HG02763 (cell line): ENCODE data around the gene RIMS3.
"Not testable (repeated sequence)": the region's sequence is repeated elsewhere in the genome, so short reads cannot be mapped to it uniquely, and the experiment has no call there.

Experiments used
- ATAC-seq: cut with Tn5 transposase; IDR thresholded peaks from one replicate; pipeline ENCODE4 v1.9.1; 2021; ENCODE audit warnings: mild to moderate bottlenecking, moderate library complexity; ENCODE audit not compliant: unreplicated experiment

The RIMS3 gene

DNA sequence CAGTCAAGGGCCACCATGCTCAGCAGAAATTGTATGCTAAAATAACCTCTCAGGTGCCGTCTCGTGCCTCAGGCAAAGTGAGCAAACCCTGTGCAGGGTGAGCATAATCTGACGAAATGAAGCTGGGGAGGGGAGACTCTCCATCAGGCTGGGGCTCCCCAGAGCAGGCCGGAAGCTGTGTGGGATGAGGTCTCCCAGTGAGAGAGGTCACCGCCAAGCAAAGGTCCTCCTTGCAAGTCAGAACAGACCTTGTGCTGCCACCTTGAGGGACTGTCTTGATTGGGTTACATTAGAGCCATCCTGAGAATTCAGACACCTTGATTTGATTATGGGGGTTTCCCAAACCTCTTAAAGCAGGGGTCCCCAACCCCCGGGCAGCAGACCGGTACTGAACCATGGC is 69.9 kb downstream of the RIMS3 start:
- ATAC-seq: no peak

DNA sequence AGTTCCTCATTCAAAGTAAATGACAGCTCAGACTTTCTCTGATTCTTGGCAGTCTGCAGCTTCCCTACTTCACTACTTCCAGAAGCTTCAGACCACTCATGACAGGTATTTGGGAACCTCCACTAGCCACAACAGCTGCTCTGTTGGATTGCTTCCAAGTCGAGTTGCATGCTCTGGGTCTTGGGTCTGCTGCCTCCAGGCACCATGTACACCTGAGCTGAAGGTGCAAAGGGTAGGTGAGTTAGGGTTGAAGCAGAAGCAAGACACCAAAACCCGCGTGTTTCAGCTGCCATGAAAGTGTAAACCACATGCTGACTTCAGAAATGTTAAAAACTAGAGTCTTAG is 71.3 kb downstream of the RIMS3 start:
- no peak for ATAC-seq

DNA sequence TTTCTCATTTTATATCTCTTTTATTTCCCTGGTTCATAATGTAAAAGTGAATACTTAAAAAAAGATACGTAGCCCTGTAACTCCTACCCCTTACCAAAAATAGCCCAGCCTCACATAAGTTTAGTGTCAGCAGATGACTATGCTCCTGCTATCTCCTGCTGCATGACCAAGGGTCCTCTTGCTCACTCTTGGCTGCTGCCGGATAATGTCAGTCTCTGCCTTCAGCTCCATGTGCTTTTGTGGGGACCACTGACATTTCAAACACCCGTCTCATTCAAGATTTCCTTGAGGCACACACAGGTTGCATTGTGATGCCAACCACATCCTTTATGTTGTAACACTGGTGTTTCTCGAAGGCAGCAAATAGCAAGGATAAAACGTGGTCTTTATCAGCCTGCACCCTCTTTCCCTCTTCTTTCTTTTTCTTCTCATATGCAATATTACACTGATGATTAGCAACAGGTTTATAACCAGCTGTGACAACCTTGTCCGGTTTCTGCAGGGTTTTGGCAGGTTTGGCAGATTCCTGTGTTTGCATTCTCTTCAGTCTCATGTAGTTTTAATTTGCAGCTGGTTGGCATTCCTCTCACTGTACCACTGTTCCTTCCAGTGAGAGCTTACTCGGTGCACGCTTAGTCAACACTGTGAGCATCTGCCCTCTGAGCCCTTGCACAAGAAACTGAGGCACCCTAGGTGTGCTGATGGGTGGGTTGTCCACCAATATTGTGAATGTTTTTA is 71.9 kb downstream of the RIMS3 start:
- no peak for ATAC-seq

DNA sequence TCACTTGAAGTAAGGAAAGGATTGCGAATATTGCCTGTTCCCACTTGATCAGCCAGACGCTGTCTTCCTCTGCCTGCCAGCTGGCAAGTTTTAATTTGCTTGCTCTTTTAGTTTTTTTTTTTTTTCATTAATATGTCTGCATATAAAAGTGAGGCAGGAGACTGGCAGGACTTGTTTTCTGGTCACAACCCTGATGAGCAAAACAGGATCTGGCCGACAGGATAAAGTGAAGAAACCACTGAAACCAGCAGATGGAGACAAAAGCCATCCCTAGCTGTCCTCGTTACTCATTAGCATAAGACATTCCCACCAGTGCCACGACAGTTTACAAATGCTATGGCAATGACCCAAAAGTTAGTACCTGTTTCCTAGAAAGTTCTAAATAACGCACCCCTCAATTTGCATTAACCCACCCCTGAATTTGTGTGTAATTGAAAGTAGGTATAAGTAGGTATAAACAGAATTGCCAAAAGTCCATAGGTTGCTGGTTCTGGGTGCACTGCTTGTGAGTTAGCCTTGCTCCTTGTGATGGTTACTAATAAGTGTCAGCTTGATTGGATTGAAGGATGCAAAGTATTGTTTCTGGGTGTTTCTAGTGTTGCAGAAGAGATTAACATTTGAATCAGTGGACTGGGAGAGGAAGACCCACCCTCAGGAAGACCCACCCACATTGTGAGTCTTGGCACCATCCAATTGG is 73.2 kb downstream of the RIMS3 start:
- no peak for ATAC-seq

DNA sequence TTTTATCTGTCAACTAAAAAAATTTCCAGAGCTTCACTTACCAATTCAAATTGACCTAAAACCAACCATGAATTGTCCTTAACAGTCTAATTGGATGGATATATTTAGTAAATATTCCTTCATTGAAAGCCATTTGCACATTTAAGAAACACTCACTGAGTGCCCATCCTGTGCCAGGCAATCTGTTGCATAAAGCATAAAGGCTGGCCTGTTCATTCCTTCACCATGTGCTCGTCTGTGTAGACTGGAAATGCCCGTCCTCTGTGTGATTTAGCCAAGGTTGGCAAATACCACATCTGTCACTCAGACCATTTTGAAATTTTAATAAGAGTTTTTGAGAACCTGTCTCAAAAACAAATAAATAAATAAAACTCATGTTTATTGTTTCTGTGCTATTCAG is 76.9 kb downstream of the RIMS3 start:
- ATAC-seq: no peak

DNA sequence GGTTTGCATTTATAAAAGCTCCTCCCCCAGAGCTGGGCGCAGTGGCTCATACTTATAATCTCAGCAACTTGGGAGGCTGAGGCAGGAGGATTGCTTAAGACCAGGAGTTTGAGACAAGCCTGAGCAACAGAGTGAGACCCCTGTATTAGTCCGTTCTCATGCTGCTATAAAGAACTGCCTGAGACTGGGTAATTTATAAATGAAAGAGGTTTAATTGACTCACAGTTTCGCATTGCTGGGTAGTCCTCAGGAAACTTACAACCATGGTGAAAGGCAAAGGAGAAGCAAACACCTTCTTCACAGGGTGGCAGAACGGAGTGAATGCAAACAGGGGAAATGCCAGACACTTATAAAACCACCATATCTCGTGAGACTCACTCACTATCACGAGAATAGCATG is 81.5 kb downstream of the RIMS3 start:
- no peak for ATAC-seq

DNA sequence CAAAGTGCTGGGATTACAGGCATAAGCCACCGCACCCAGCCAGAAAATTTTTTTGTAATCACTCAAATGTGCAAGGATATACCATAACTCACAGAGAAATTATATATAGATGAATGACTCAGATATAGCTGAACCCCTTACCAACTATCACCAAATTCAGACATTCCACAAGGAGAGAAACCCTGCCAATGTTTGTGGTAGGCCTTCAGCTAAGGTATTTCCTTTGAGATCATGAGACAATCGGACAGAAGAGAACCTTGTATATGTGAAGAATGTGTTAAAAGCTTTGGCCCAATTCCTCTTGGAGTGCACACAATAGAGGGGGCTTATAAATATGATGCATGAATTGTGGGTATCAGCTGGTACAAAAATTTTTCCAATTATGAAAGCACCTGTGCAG is 83.4 kb downstream of the RIMS3 start:
- no peak for ATAC-seq

DNA sequence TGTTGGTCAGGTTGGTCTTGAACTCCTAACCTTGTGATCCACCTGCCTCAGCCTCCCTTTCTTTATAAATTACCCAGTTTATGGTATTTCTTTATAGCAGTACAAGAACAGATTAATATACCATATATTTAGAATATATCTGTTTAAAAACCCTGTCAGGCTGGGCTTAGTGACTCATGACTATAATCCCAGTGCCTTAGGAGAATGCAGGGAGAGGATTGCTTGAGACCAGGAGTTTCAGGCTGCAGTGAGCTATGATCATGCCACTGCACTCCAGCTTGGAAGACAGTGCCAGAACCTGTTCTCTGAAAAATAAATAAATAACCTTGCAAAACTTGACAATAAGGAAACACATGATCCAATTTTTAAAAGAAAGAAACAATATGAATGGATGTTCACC is 90.1 kb downstream of the RIMS3 start:
- ATAC-seq: no peak

DNA sequence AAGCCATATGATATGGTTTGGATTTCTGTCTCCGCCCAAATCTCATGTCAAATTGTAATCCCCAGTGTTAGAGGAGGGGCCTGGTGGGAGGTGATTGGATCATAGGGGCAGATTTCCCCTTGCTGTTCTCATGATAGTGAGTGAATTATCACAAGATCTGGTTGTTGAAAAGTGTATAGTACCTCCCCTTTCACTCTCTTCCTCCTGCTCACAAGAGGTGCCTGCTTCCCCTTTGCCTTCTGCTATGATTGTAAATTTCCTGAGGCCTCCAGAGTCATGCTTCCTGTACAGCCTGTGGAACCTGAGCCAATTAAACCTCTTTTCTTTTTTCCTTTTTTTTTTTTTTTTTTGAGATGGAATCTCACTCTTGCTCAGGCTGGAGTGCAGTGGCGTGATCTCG is 90.7 kb downstream of the RIMS3 start:
- ATAC-seq: not testable (repeated sequence)
